H1 (cell line): ENCODE results near the gene SLC25A6. TPM values are rescaled to one million over a fixed set of nuclear protein-coding genes. Genes with fewer than 3 reads are reported as not detected.
A peak's percentile ranks its signal among the peaks of the same experiment; 100 is the strongest.

Source experiments
- ATF3 ChIP-seq: IDR thresholded peaks from 2 replicates; pipeline ENCODE4 v1.6.1; 2011; ENCODE audit warnings: low read depth, mild to moderate bottlenecking, low read length; ENCODE audit not compliant: insufficient read depth
- BACH1 ChIP-seq: IDR thresholded peaks from 2 replicates; pipeline ENCODE4 v1.6.1; 2012; ENCODE audit warnings: low read length, improper control_type of control experiment
- BCL11A ChIP-seq, 2 experiments: IDR thresholded peaks; one replicate each; pipeline ENCODE4 v1.6.1; 2011; ENCODE audit warnings: low read depth in 2 of 2, low read length in 2 of 2, mild to moderate bottlenecking in 2 of 2
- CHD1 ChIP-seq: IDR thresholded peaks from 2 replicates; pipeline ENCODE4 v1.6.1; 2012; ENCODE audit warnings: low read depth, low read length, improper control_type of control experiment
- CHD2 ChIP-seq: IDR thresholded peaks from 2 replicates; pipeline ENCODE4 v1.6.1; 2012; ENCODE audit warnings: low read length, improper control_type of control experiment
- CREB1 ChIP-seq: IDR thresholded peaks from 2 replicates; pipeline ENCODE4 v1.6.1; 2012; ENCODE audit warnings: inconsistent platforms
- FOSL1 ChIP-seq: IDR thresholded peaks from 2 replicates; pipeline ENCODE4 v1.6.1; 2011; ENCODE audit warnings: mild to moderate bottlenecking, low read depth, low read length, moderate library complexity; ENCODE audit not compliant: insufficient read depth
- GTF2F1 ChIP-seq: IDR thresholded peaks from 2 replicates; pipeline ENCODE4 v1.6.1; 2012; ENCODE audit warnings: low read depth, low read length, improper control_type of control experiment, borderline replicate concordance
- JUN ChIP-seq: IDR thresholded peaks from 2 replicates; pipeline ENCODE4 v1.6.1; 2011; ENCODE audit warnings: low read depth, mild to moderate bottlenecking, improper control_type of control experiment, low read length
- MAFK ChIP-seq: IDR thresholded peaks from 2 replicates; pipeline ENCODE4 v1.6.1; 2012; ENCODE audit warnings: low read depth, mild to moderate bottlenecking, improper control_type of control experiment, low read length
- PHF8 ChIP-seq: fragments of 200-600 bp; sonication (generic); conservative IDR thresholded peaks from 2 replicates; pipeline ENCODE4 v1.7.1; 2012; ENCODE audit warnings: low read depth, mild to moderate bottlenecking, inconsistent platforms, low read length, moderate library complexity
- POU5F1 ChIP-seq: IDR thresholded peaks from 2 replicates; pipeline ENCODE4 v1.6.1; 2011; ENCODE audit warnings: low read depth, mild to moderate bottlenecking, low read length, moderate library complexity
- RNF2 ChIP-seq: fragments of 200-900, 300-1000 bp; sonication (generic); IDR thresholded peaks from 2 replicates; pipeline ENCODE4 v1.7.1; 2016; ENCODE audit warnings: borderline replicate concordance, low read depth, mild to moderate bottlenecking, antibody characterized with exemption, low read length; ENCODE audit not compliant: poor library complexity, severe bottlenecking; ENCODE audit errors: missing control alignments
- SIRT6 ChIP-seq: IDR thresholded peaks from one replicate; pipeline ENCODE4 v1.7.1; 2012; ENCODE audit warnings: low read length, inconsistent platforms
- SP1 ChIP-seq: IDR thresholded peaks from 2 replicates; pipeline ENCODE4 v1.6.1; 2011; ENCODE audit warnings: low read depth, low read length
- SRF ChIP-seq: IDR thresholded peaks from 2 replicates; pipeline ENCODE4 v1.6.1; 2011; ENCODE audit warnings: mild to moderate bottlenecking, low read depth, low read length, moderate library complexity
- SUZ12 ChIP-seq: fragments of 200-600 bp; sonication (generic); IDR thresholded peaks from 2 replicates; pipeline ENCODE4 v1.6.1; 2012; ENCODE audit warnings: mild to moderate bottlenecking, inconsistent platforms, low read length, moderate library complexity, mixed read lengths
- TAF7 ChIP-seq: optimal IDR thresholded peaks from 2 replicates; pipeline ENCODE3; 2011; ENCODE audit warnings: low read depth, mild to moderate bottlenecking, inconsistent platforms, low read length, moderate library complexity, borderline replicate concordance
- YY1 ChIP-seq: IDR thresholded peaks from 2 replicates; pipeline ENCODE4 v1.6.1; 2011; ENCODE audit warnings: low read depth, mild to moderate bottlenecking, low read length
- ZNF274 ChIP-seq: IDR thresholded peaks from 2 replicates; pipeline ENCODE4 v1.7.0; 2012; ENCODE audit warnings: low read length, borderline replicate concordance; ENCODE audit errors: extremely low read depth
- polyA plus RNA-seq, 7 experiments: library from polyadenylated mRNA; depleted of rRNA in 3 of 7; stranded (reverse) in 5 of 7; unstranded in 2 of 7; fragments of >200 nt in 5 of 7; fragments of 200-250 nt in 2 of 7; gene quantifications; 1 replicate in 5 of 7; 2 replicates in 1 of 7; 4 replicates in 1 of 7; pipeline versions ENCODE4 v1.2.1 to v1.2.3, GENCODE V29; 2011 to 2013; ENCODE audit warnings: missing spikeins in 2 of 7, mixed read lengths in 2 of 7
- total RNA-seq: library from RNA; stranded (reverse); fragmentation: NEBNext Ultra II Directional; extraction: Animal tissue kit (Norgen Biotek cat#: 25700); gene quantifications from 2 replicates; pipeline ENCODE4 v1.2.1, GENCODE V29; 2021
- TF ChIP-seq, protein P1 (sequence below): IDR thresholded peaks from 2 replicates; pipeline ENCODE4 v1.6.1; 2012; ENCODE audit warnings: inconsistent platforms
- TF ChIP-seq, protein P2 (sequence below): IDR thresholded peaks from 2 replicates; pipeline ENCODE4 v1.6.1; 2012; ENCODE audit warnings: inconsistent platforms
- TF ChIP-seq, protein P3 (sequence below): IDR thresholded peaks from 2 replicates; pipeline ENCODE4 v1.6.1; 2011; ENCODE audit warnings: low read length, improper control_type of control experiment

The SLC25A6 gene
- total and polyA plus RNA-seq, 2 of the 8 experiments (the other 6 are each of a cell fraction or from before 2014, with no cell fraction given) = 487 to 1,220 TPM

DNA sequence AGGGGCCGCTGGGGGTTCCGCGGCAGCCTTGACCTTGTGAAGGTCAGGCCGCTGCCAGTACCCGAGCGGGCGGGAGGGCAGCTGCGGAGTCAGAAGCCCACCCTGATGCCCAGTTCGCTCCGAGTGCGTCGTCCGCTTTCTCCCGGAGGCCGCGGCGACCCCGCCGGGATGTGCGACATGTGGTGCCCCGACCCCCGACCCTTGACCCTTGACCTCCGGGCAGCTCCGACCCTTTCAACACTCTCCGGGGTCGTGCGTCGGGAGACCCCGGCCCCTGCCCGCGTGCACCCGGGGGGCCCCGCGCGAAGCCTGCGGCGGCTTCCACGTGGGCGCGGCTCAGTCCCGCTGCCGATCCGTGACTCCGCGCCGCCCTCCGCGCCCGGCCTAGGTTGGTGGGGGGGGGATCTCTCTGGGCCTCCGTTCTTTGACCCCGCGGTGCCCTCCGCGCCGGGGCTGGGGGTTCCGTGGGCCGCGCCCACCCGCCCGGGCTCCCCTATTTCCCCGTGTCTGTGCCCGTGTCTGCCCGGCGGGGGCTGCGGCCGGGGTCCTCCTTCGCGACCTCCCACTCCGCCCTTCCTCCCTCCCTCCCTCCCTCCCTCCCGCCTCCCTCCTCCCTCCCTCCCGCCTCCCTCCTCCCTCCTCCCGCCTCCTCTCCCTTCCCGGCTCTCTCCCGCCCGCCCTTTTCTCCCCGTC lies 609 bp upstream of the SLC25A6 start (continued):
- TF ChIP-seq FOSL1 = no peak
- no peak for TF ChIP-seq MAFK
- TF ChIP-seq ATF3 = no peak
- no peak for TF ChIP-seq SIRT6
- TF ChIP-seq TAF7 = no peak
- TF ChIP-seq, protein P1, sequence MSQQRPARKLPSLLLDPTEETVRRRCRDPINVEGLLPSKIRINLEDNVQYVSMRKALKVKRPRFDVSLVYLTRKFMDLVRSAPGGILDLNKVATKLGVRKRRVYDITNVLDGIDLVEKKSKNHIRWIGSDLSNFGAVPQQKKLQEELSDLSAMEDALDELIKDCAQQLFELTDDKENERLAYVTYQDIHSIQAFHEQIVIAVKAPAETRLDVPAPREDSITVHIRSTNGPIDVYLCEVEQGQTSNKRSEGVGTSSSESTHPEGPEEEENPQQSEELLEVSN = no peak
- TF ChIP-seq SP1 = no peak
- TF ChIP-seq CHD1 = no peak
- TF ChIP-seq, protein P2, sequence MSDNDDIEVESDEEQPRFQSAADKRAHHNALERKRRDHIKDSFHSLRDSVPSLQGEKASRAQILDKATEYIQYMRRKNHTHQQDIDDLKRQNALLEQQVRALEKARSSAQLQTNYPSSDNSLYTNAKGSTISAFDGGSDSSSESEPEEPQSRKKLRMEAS = peak; percentile 37
- no peak for TF ChIP-seq JUN
- no peak for TF ChIP-seq CREB1
- TF ChIP-seq, protein P3, sequence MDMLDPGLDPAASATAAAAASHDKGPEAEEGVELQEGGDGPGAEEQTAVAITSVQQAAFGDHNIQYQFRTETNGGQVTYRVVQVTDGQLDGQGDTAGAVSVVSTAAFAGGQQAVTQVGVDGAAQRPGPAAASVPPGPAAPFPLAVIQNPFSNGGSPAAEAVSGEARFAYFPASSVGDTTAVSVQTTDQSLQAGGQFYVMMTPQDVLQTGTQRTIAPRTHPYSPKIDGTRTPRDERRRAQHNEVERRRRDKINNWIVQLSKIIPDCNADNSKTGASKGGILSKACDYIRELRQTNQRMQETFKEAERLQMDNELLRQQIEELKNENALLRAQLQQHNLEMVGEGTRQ = no peak
- TF ChIP-seq GTF2F1 = 0 out of 2 replicates have a peak, but pooled peaks have one; percentile 1
- TF ChIP-seq POU5F1 = no peak
- no peak for TF ChIP-seq BACH1
- TF ChIP-seq RNF2 = no peak
- TF ChIP-seq CHD2 = no peak; the same call in 1 of the 2 replicates
- peak; percentile 47; the same call in 1 of the 2 replicates for TF ChIP-seq PHF8
- TF ChIP-seq ZNF274 = no peak
- TF ChIP-seq SRF = no peak
- no peak for TF ChIP-seq BCL11A (IDR thresholded peaks at IDR 0.05; ENCODE audit: low read depth in 2 of 2, low read length in 2 of 2)
- no peak for TF ChIP-seq SUZ12
- TF ChIP-seq YY1 = no peak
